ENCODE measurements around the gene SKAP1.

Gene SKAP1

DNA sequence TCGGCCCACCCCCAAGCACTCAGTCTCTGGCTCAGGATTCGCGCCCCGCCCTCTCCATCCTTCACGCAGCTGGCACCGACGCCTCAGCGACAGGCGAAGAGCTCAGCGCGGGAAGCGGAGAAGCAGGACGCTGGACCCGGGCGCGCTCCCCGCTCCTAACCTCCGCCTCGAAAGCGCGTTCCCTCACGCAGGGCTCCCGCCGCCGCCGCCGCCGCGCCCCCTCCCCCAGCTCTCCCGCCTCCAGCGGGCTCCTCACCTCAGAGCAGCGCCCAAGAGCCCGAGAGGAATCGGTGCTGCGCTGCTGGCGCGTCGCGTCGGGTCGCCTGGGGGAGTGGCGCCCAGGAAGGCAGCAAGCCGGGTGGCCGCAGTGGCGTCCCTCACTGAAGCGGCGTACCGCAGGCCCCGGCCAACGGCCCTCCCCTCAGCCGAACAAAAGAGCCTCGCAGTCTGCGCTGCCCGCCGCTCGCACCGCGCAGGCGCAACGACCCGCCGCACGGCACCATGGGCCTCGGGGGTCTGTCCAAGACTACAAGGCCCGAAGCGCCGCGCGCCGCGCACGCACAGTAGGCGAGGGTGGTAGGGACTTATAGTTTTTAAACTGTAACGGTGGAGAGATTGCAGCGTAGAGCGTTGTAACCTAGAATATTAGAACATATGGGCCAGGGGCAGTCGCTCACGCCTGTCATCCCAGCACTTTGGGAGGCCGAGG is 328.8 kb downstream of the SKAP1 start, which contains the start of gene CBX1:
TSS of gene CBX1 (minus strand) at position 467 of the 709 bp plus-strand sequence. CDS start 24,474 bp downstream, outside the sequence.
- Histone ChIP-seq H3F3A (ENCODE audit: insufficient read depth) (peaks cover 19% of the 10 kb centered on the region), H3K27ac (ENCODE audit: low read depth, low read length) (peak within 1 kb of the TSS; percentile 65), H3K4me3 (ENCODE audit: insufficient read depth, low read length, poor library complexity, severe bottlenecking) (peak within 1 kb of the TSS; percentile 78), H3K9me2 (replicated peaks; ENCODE audit: insufficient read depth, low read length) (no peaks in the 10 kb centered on the region), H3K27me3 (ENCODE audit: low read length) (no peaks in the 10 kb centered on the region), H2AFZ (ENCODE audit: low read depth, low read length, severe bottlenecking) (peak within 1 kb of the TSS; percentile 78), H3K9me3 (ENCODE audit: insufficient read depth, low read length) (peaks cover 8% of the 10 kb centered on the region; the same call in 1 of the 2 replicates), H3K36me3 (ENCODE audit: low read length) (no peaks in the 10 kb centered on the region), H3K79me2 (ENCODE audit: insufficient read depth, low read length) (peaks cover 49% of the 10 kb centered on the region), H3K4me2 (ENCODE audit: low read depth, low read length, poor library complexity, severe bottlenecking) (peak within 1 kb of the TSS; percentile 96), H4K20me1 (ENCODE audit: low read depth, low read length) (peaks cover 5% of the 10 kb centered on the region; the same call in 1 of the 2 replicates), H3K9ac (ENCODE audit: low read length) (peak within 1 kb of the TSS; percentile 83)
- TF ChIP-seq EZH2phosphoT487 (conservative IDR thresholded peaks at IDR 0.05; ENCODE audit: low read length) (no peak), CTCF (IDR thresholded peaks at IDR 0.05; ENCODE audit: insufficient read depth, low read length, poor library complexity, severe bottlenecking) (no peak)

GRCh38 chr17:48100591-48101011 is 329.4 kb downstream of the SKAP1 start:
- H3K36me3 ChIP-seq (ENCODE audit: low read length): no peaks in the 10 kb centered on the region
- H3K27ac ChIP-seq (ENCODE audit: low read depth, low read length): peak overlapping the region; percentile 65
- peaks cover 19% of the 10 kb centered on the region for H3F3A ChIP-seq (ENCODE audit: insufficient read depth)
- H3K9me2 ChIP-seq (replicated peaks; ENCODE audit: insufficient read depth, low read length): no peaks in the 10 kb centered on the region
- no peaks in the 10 kb centered on the region for H3K27me3 ChIP-seq (ENCODE audit: low read length)
- H3K4me2 ChIP-seq (ENCODE audit: low read depth, low read length, poor library complexity, severe bottlenecking): peak overlapping the region; percentile 96
- peak overlapping the region; percentile 78 for H3K4me3 ChIP-seq (ENCODE audit: insufficient read depth, low read length, poor library complexity, severe bottlenecking)
- peaks cover 5% of the 10 kb centered on the region; the same call in 1 of the 2 replicates for H4K20me1 ChIP-seq (ENCODE audit: low read depth, low read length)
- no peak for TF ChIP-seq CTCF (IDR thresholded peaks at IDR 0.05; ENCODE audit: insufficient read depth, low read length, poor library complexity, severe bottlenecking)
- no peak for TF ChIP-seq EZH2phosphoT487 (conservative IDR thresholded peaks at IDR 0.05; ENCODE audit: low read length)
- peak overlapping the region; percentile 36 for H2AFZ ChIP-seq (ENCODE audit: low read depth, low read length, severe bottlenecking)
- H3K9ac ChIP-seq (ENCODE audit: low read length): peak overlapping the region; percentile 83
- peaks cover 8% of the 10 kb centered on the region; the same call in 1 of the 2 replicates for H3K9me3 ChIP-seq (ENCODE audit: insufficient read depth, low read length)
- peaks cover 55% of the 10 kb centered on the region for H3K79me2 ChIP-seq (ENCODE audit: insufficient read depth, low read length)

DNA sequence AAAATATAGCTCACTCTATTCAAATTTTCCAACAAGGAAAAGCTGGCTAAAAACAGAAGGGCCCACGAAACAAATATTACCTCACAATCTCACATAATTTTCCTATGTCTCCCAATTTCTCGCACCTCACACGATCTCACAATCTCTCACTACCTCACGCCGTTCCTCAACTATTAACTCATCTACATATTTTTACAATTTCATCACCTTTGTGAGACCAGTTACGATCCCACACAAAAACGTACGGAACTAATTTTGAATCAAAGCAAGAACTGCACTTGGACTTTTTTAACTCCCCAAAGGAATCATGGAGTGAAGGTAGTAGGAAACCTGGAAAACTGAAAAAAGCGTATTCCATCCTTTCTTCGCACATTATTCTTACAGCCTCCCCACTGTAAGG is 329.9 kb downstream of the SKAP1 start:
- Histone ChIP-seq H3K27ac (ENCODE audit: low read depth, low read length) (peak overlapping the region; percentile 65; the same call in 1 of the 2 replicates), H3K9me2 (replicated peaks; ENCODE audit: insufficient read depth, low read length) (no peaks in the 10 kb centered on the region), H3F3A (ENCODE audit: insufficient read depth) (peaks cover 19% of the 10 kb centered on the region), H3K9me3 (ENCODE audit: insufficient read depth, low read length) (peaks cover 8% of the 10 kb centered on the region; the same call in 1 of the 2 replicates), H3K27me3 (ENCODE audit: low read length) (no peaks in the 10 kb centered on the region), H2AFZ (ENCODE audit: low read depth, low read length, severe bottlenecking) (no peak overlapping the region), H3K79me2 (ENCODE audit: insufficient read depth, low read length) (peaks cover 59% of the 10 kb centered on the region), H3K4me3 (ENCODE audit: insufficient read depth, low read length, poor library complexity, severe bottlenecking) (peak overlapping the region; percentile 78), H3K36me3 (ENCODE audit: low read length) (no peaks in the 10 kb centered on the region), H3K9ac (ENCODE audit: low read length) (peak overlapping the region; percentile 83), H4K20me1 (ENCODE audit: low read depth, low read length) (peaks cover 5% of the 10 kb centered on the region; the same call in 1 of the 2 replicates), H3K4me2 (ENCODE audit: low read depth, low read length, poor library complexity, severe bottlenecking) (peak overlapping the region; percentile 96)
- TF ChIP-seq EZH2phosphoT487 (conservative IDR thresholded peaks at IDR 0.05; ENCODE audit: low read length): no peak
- TF ChIP-seq CTCF (IDR thresholded peaks at IDR 0.05; ENCODE audit: insufficient read depth, low read length, poor library complexity, severe bottlenecking): no peak

Measured in SU-DHL-6 (cell line).